SW480 (cell line): ENCODE measurements around the gene TMEM60.
"Not testable (repeated sequence)": the region's sequence is repeated elsewhere in the genome, so short reads cannot be mapped to it uniquely, and the experiment has no call there.

Source experiments
- DNase-seq: peaks from one replicate; pipeline ENCODE4 v3.0.0-alpha.2; 2016; ENCODE audit warnings: low spot score

Gene TMEM60, protein sequence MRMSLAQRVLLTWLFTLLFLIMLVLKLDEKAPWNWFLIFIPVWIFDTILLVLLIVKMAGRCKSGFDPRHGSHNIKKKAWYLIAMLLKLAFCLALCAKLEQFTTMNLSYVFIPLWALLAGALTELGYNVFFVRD

GRCh38 chr7:77798394-77799077, at the start of gene TMEM60, which contains the start of gene PHTF2:
TMEM60 (minus strand) TSS chr7:77798434; CDS start chr7:77794373, 4,061 bp downstream.
PHTF2 (plus strand) TSS chr7:77798773.
- DNase-seq: peak; percentile 100

- no peak for DNase-seq
These were observed 48.3 kb upstream of the TMEM60 start for GRCh38 chr7:77846317-77847092.

DNA sequence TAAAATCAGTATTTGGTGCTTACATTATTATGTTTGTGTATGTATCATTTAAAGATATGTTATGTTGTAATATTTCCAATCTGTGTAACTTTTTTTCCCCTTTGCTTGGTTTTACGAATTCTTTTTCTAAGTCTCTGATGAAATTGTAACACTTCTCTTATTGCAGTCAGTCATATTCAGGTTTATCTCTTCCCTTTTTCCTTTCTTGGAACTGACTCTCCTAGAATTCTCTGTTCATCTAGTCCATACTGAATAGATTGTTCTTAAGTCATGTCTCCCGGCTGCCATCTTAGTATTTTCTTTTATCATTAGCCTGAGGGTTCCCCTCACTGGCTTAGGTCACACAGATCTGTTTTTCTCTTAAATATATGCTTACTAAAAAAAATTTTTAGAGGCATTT, 45.0 kb upstream of the TMEM60 start:
- DNase-seq: no peak

GRCh38 chr7:77839919-77840318, 41.7 kb upstream of the TMEM60 start:
- no peak for DNase-seq

DNA sequence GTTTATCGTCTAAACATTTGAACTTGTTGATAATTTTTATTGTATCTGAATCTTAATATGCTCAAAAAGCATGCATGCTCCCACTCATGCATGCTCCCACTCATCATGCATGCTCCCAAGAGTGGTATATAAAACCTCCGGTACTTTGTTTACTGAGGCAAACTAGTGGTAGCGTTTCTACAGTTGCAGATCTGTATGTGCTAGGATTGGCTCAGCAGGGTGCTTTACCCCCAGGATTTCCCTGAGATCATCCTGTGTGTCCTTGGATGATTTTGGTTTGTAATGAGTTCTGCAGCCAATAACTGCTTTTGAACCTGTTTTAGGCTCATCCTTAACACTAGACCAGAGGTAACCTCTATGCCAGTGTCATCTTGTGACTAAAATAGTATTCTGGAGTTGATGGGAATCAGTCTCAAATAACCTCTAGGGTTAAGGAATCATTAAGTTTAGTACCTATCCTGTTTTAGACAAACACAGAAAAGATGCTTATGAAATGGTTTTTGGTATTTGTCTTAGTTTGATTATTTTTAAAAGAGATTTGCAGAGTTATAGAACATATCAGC, 40.8 kb upstream of the TMEM60 start:
- DNase-seq: no peak

- no peak for DNase-seq
These were observed 39.7 kb upstream of the TMEM60 start for GRCh38 chr7:77837966-77838365.

GRCh38 chr7:77837275-77837674, 39.0 kb upstream of the TMEM60 start:
- DNase-seq: no peak

GRCh38 chr7:77836425-77836824, 38.2 kb upstream of the TMEM60 start:
- not testable (repeated sequence) for DNase-seq

- no peak for DNase-seq
These were observed 34.9 kb upstream of the TMEM60 start for GRCh38 chr7:77833136-77833535.

- DNase-seq: no peak
These were observed 33.7 kb upstream of the TMEM60 start for GRCh38 chr7:77831953-77832352.

DNA sequence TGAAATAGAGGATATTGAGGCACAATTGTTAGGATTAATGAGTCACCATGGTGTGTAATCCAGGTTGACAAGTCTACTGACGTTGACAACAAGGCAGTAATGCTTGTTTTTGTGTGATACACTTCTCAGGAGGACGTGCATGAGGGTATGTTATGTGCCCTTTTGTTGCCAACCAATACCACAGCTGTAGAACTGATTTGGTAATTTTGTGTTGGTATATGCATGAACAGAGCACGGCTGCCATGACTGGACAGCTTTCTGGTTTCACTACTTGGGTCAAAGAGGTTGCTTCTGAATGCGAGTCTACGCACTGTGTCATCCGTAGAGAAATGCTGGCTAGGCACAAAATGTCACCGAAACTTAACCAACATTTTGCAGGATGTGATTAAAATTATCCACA, 33.2 kb upstream of the TMEM60 start:
- no peak for DNase-seq

DNA sequence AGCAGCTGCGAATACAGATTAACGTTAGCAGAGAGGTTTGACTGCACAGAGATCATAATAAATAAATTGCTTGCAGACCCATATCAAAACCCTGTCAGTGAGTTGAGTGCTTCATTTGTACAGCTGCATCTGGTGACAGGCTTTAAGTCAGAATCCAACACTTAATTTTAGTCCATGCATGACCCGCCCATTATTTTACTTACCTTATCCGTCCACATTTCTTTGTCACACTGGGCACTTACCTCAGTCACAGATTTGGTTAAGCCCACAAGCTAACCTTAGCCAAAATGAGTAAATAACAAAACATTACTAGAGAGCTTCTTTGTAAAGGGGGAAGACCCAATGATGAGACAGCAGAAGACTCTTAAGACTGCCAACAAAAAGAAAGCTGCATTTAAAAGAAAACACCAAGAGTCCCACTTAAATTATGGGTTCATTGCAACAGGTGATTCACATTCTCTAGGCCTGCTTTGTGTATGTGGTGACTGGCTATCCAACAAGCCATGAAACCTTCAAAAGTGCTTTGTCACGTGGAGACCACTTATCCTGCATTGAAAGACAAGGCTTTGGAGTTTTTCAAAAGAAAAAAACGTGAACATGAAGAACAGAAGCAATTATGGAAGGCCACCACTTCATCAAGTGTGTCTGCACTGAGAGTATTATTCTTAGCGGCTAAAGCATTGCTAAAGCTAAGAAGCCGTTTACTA, 32.6 kb upstream of the TMEM60 start:
- DNase-seq: no peak

DNA sequence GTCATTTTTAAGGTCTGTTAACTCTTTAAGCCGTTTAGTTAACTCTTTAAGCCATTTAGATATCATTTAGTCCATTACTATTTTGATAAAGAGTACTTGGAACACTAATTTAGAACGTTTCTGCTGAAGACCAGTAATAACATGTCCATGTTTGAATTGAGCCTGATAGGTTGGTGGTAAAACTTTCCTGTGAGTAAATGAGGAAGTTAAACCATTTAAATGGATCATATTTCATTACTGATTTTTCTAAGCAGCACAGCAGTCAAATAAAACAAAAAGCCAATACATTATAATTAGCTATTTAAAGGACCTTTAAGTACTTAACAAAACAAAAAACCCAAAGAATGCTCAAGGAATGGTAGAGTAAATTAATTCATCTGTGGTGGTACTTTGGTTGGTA, 29.8 kb upstream of the TMEM60 start:
- DNase-seq: no peak

- DNase-seq: no peak
These were observed 28.1 kb upstream of the TMEM60 start for GRCh38 chr7:77826300-77826699.

DNA sequence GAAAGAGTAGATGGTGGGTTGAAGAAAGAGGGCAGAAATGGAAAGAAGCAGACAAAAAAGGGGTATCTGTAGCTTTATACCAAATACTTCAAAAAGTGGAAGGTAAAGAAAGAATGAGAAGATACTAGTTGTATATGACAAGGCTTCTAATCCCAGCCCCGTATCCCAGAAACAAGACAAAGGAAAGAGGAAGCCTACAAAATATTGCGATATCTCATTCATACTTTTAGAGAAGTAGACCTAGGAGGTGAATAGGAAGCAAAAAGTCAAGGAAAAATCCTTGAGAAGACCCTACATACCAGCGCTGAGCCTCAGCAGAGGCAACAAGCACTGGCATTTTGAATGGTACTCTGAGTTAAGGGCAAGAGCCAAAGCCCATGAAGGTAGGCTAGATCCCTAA, 26.9 kb upstream of the TMEM60 start:
- no peak for DNase-seq

GRCh38 chr7:77824636-77825035, 26.4 kb upstream of the TMEM60 start:
- DNase-seq: no peak

DNA sequence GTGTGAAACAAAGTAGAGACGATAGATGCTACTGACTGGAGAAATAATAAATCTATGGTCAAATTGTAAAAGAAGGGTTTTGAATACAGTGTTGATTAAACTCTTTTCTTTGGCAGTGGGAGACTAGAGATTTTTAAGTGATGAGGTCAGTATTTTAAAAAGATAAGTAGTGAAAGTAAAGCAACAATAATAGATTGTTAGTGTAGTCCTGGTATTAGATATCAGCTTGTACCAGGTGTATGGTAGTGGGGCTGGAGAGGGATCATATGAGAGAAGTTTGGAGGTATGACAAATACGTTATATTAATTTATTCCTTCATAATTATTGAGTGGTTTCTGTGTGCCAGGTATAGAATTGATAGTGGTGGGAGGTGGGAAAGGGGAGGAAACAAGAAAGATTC, 25.6 kb upstream of the TMEM60 start:
- no peak for DNase-seq

GRCh38 chr7:77822269-77822668, 24.0 kb upstream of the TMEM60 start:
- DNase-seq: no peak

DNA sequence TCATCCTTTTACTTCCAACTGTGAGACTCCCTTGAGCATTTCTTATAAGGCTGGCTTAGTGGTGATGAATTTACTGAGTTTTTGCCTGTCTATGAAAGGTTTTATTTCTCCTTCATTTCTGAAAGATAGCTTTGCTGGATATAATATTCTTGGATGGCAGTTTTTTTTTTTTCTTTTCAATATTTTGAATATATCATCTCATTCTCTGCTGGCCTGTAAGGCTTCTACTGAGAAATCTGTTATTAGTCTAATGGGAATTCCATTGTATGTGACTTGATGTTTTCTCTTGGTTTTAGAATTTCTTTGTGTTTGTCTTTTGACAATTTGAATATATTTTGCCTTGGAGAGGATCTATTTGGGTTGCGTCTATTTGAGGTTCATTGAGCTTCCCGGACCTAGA, 22.7 kb upstream of the TMEM60 start:
- no peak for DNase-seq

GRCh38 chr7:77819021-77819420, 20.8 kb upstream of the TMEM60 start:
- no peak for DNase-seq

DNA sequence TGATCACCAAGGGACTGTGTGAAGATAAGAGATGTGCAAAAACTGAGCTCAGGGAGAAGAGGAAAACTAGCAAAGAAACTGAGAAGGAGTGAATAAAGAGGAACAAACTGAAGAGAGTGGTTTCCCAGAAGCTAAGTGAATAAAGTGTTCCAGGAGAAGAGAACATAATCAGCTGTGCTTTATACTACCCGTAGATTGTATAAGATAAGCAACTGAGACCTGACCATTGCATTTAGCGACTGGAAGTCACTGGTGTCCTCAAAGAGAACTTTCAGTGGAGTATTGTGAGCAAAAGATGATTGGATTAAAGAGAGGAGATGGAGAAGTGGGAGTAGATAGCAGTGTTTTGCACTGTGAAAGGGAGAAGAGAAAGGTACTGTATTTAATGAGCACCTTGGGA, 14.9 kb upstream of the TMEM60 start:
- no peak for DNase-seq

- no peak for DNase-seq
These were observed 14.1 kb upstream of the TMEM60 start for GRCh38 chr7:77812290-77812685.
